ENCODE results near the gene PTPN12.

PTPN12 gene

DNA sequence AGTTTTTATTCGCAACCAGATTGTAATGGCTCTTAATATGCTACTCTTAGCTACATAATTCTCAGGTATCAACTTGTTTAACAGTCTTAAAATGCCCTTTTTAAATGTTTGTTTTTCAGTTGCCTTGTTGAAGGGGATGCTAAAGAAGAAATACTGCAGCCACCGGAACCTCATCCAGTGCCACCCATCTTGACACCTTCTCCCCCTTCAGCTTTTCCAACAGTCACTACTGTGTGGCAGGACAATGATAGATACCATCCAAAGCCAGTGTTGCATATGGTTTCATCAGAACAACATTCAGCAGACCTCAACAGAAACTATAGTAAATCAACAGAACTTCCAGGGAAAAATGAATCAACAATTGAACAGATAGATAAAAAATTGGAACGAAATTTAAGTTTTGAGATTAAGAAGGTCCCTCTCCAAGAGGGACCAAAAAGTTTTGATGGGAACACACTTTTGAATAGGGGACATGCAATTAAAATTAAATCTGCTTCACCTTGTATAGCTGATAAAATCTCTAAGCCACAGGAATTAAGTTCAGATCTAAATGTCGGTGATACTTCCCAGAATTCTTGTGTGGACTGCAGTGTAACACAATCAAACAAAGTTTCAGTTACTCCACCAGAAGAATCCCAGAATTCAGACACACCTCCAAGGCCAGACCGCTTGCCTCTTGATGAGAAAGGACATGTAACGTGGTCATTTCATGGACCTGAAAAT, 89.7 kb downstream of the PTPN12 start:
- no peaks in the 10 kb centered on the region for H3K27me3 Mint-ChIP-seq (ENCODE audit: low read depth, poor library complexity)
- TF ChIP-seq, protein P1, sequence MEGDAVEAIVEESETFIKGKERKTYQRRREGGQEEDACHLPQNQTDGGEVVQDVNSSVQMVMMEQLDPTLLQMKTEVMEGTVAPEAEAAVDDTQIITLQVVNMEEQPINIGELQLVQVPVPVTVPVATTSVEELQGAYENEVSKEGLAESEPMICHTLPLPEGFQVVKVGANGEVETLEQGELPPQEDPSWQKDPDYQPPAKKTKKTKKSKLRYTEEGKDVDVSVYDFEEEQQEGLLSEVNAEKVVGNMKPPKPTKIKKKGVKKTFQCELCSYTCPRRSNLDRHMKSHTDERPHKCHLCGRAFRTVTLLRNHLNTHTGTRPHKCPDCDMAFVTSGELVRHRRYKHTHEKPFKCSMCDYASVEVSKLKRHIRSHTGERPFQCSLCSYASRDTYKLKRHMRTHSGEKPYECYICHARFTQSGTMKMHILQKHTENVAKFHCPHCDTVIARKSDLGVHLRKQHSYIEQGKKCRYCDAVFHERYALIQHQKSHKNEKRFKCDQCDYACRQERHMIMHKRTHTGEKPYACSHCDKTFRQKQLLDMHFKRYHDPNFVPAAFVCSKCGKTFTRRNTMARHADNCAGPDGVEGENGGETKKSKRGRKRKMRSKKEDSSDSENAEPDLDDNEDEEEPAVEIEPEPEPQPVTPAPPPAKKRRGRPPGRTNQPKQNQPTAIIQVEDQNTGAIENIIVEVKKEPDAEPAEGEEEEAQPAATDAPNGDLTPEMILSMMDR (IDR thresholded peaks at IDR 0.05): no peak
- no peak for DNase-seq
- H3K4me1 Mint-ChIP-seq: no peaks in the 10 kb centered on the region
- H3K36me3 Mint-ChIP-seq (ENCODE audit: low read depth): peaks cover 62% of the 10 kb centered on the region
- H3K4me3 Mint-ChIP-seq: no peak overlapping the region
- H3K27ac Mint-ChIP-seq: peak overlapping the region; percentile 21
- no peaks in the 10 kb centered on the region for H3K9me3 Mint-ChIP-seq

DNA sequence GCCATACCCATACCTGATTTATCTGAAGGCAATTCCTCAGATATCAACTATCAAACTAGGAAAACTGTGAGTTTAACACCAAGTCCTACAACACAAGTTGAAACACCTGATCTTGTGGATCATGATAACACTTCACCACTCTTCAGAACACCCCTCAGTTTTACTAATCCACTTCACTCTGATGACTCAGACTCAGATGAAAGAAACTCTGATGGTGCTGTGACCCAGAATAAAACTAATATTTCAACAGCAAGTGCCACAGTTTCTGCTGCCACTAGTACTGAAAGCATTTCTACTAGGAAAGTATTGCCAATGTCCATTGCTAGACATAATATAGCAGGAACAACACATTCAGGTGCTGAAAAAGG, 90.2 kb downstream of the PTPN12 start:
- Mint-ChIP-seq H3K9me3 (no peaks in the 10 kb centered on the region), H3K27ac (no peak overlapping the region), H3K4me1 (no peaks in the 10 kb centered on the region), H3K27me3 (ENCODE audit: low read depth, poor library complexity) (no peaks in the 10 kb centered on the region), H3K36me3 (ENCODE audit: low read depth) (peaks cover 62% of the 10 kb centered on the region), H3K4me3 (no peak overlapping the region)
- TF ChIP-seq, protein P1 (IDR thresholded peaks at IDR 0.05): no peak
- no peak for DNase-seq

DNA sequence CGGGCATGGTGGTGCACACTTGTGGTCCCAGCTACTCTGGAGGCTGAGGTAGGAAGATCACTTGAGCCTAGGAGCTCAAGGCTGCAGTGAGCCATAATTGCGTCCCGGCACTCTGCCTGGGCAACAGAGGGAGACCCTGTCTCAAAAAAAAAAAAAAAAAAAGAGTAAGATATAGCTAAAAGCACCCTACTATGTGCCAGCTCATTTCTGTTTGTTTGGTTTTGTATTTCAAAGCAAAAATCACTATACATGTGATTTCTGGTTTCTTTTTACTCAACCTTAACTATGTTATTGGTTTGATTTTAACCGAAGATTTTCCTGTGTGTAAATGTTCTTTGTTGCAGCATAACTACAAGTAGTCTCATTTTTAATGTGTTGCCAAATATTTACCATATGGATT, 92.7 kb downstream of the PTPN12 start:
- H3K27ac Mint-ChIP-seq: no peak overlapping the region
- DNase-seq: no peak
- no peak overlapping the region for H3K4me3 Mint-ChIP-seq
- H3K9me3 Mint-ChIP-seq: no peaks in the 10 kb centered on the region
- TF ChIP-seq, protein P1 (IDR thresholded peaks at IDR 0.05): no peak
- H3K27me3 Mint-ChIP-seq (ENCODE audit: low read depth, poor library complexity): no peaks in the 10 kb centered on the region
- H3K4me1 Mint-ChIP-seq: no peaks in the 10 kb centered on the region
- H3K36me3 Mint-ChIP-seq (ENCODE audit: low read depth): peaks cover 67% of the 10 kb centered on the region

DNA sequence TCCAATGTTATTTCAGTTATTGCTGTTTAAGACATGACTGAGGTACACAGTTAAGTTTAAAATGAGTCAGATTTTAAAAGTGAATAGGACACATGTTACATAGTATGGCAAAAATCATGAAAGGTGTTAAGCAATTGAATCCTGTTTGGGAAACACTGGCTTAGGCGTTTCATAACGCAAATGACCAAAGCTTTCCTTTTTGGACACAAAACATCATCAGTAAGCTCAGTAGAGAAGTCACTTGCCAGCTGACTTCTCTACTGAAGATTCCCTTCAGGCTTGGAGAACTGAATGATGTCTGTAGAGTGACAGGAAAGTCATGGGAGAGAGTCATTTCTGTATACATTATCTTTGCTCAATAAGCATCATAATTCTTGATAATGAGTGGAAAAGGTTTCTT, 94.7 kb downstream of the PTPN12 start:
- H3K27me3 Mint-ChIP-seq (ENCODE audit: low read depth, poor library complexity): no peaks in the 10 kb centered on the region
- H3K27ac Mint-ChIP-seq: no peak overlapping the region
- DNase-seq: no peak
- no peaks in the 10 kb centered on the region for H3K9me3 Mint-ChIP-seq
- no peaks in the 10 kb centered on the region for H3K4me1 Mint-ChIP-seq
- peaks cover 73% of the 10 kb centered on the region for H3K36me3 Mint-ChIP-seq (ENCODE audit: low read depth)
- TF ChIP-seq, protein P1 (IDR thresholded peaks at IDR 0.05): no peak
- no peak overlapping the region for H3K4me3 Mint-ChIP-seq

DNA sequence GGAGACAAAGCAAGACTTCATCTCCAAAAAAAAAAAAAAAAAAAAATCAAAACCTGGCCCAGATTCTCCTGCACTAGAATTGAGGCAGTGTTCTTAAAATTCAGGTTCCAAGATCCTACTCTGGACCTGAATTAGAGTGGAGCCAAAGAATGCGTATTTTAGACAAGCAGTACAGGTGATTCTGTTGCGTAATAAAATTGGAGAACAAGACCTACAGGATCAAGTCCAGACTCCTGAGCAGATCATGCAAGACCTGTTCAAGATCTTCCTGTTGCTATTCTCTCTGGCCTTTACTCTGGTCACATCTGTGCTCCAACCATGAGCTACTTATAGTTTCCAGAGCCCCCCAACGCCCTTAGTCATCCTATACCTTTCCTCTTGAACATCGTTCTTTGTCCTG, 107.7 kb downstream of the PTPN12 start:
- Mint-ChIP-seq H3K9me3 (no peaks in the 10 kb centered on the region), H3K27me3 (ENCODE audit: low read depth, poor library complexity) (peaks cover 2% of the 10 kb centered on the region), H3K27ac (peak overlapping the region; percentile 64), H3K4me3 (no peak overlapping the region), H3K36me3 (ENCODE audit: low read depth) (peaks cover 61% of the 10 kb centered on the region), H3K4me1 (peaks cover 1% of the 10 kb centered on the region)
- DNase-seq: no peak
- TF ChIP-seq, protein P1 (IDR thresholded peaks at IDR 0.05): no peak

DNA sequence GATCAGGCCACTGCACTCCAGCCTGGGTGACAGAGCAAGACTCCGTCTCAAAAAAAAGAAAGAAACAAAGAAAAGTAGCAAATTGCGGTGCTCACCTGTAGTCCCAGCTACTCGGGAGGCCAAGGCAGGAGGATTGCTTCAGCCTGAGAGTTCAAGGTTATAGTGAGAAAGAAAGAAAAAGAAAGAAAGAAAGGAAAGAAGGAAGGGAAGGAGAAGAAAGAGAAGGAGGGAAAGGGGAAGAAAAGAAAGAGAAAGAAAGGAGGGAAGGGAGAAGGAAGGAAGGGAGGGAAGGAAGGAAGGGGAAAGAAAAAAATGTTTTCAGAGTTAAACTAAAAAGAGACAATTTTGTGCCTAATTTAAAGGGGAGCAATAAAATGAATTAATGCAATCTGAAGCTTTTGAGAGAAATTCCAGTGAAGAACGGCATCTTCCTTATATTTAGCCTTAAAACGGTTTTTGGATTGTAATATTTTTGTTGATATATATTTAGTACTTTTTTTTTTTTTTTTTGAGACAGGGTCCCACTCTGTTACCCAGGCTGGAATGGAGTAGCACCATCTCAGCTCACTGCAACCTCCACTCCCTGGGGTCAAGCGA, 111.7 kb downstream of the PTPN12 start:
- Mint-ChIP-seq H3K4me1 (peaks cover 7% of the 10 kb centered on the region), H3K27ac (peak overlapping the region; percentile 65), H3K4me3 (no peak overlapping the region), H3K9me3 (no peaks in the 10 kb centered on the region), H3K36me3 (ENCODE audit: low read depth) (peaks cover 34% of the 10 kb centered on the region), H3K27me3 (ENCODE audit: low read depth, poor library complexity) (peaks cover 5% of the 10 kb centered on the region)
- no peak for DNase-seq
- TF ChIP-seq, protein P1 (IDR thresholded peaks at IDR 0.05): no peak
